ENCODE data around the gene GINS1. TPM values are rescaled to one million over a fixed set of nuclear protein-coding genes. Genes with fewer than 3 reads are reported as not detected.

Gene GINS1
- polyA plus RNA-seq (2013), result 14.3 and 14.7 TPM in 2 replicates

DNA sequence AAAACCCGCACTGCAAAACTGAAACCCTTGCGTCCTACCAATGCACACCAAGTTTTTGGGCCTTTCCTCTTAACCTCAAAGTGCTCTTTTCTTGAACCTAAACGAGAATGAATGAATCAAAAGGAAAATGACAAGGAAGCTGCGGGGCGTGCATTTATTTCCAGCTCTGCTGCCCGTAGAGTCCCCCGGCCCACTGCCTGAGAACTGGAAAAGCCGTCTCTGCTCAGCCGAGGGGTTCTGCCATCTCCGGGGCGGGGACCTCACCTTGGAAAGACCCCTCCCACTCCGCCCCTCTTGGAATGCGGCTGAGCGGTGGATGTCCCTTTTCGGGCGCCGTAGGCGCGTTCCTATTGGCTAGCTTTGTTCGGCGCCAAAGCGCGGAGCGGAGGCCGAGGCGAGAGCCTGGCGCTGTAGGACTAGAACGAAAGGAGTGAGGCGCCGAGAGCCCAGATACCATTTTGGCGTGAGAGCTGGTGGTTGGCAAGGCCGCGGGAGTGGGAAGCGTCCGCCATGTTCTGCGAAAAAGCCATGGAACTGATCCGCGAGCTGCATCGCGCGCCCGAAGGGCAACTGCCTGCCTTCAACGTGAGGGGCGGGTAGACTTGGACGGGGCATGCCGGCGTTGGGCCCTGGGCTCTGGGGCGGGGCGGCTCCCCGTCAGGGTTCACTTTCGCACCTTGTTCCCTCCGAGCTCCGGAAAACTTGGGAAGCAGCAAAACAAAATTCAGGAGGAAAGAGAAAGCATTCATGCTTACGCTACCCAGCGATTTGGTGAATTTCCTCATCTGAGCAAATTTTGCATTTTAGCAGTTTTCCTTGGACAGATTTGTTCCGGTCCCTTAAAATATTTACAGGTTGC, at the start of gene GINS1:
TSS of gene GINS1 (plus strand) at position 363 of the 859 bp plus-strand sequence. CDS start at position 511, 148 bp downstream.
- H4K91ac ChIP-seq (ENCODE audit: low read depth, low read length), result peak within 1 kb of the TSS; percentile 46
- peak within 1 kb of the TSS; percentile 86 for H2AFZ ChIP-seq (ENCODE audit: insufficient read depth, low read length, poor library complexity)
- peak within 1 kb of the TSS; percentile 24 for H2BK12ac ChIP-seq (ENCODE audit: low read length)
- peak within 1 kb of the TSS; percentile 71 for H3K18ac ChIP-seq (ENCODE audit: low read length)
- H3K4me1 ChIP-seq (ENCODE audit: control insufficient read depth in 1 of 2, insufficient read depth in 2 of 2, low read length in 2 of 2), result peaks cover 0 to 2% of the 10 kb centered on the region in 2 experiments
- H2AK5ac ChIP-seq (ENCODE audit: low read length), result no peak within 1 kb of the TSS
- H3K4me3 ChIP-seq (ENCODE audit: low read depth, low read length), result peak within 1 kb of the TSS; percentile 92
- peaks cover 7% of the 10 kb centered on the region for H3K79me2 ChIP-seq (ENCODE audit: control insufficient read depth, insufficient read depth, low read length, poor library complexity)
- peak within 1 kb of the TSS; percentile 86 for H3K4me2 ChIP-seq (ENCODE audit: low read length)
- peak within 1 kb of the TSS; percentile 91 for H4K8ac ChIP-seq (ENCODE audit: low read depth, low read length)
- peak within 1 kb of the TSS; percentile 94 for H4K12ac ChIP-seq (ENCODE audit: low read depth, low read length)
- peak within 1 kb of the TSS; percentile 53 for H3K4ac ChIP-seq (ENCODE audit: low read depth, low read length)
- H3K79me1 ChIP-seq (ENCODE audit: low read length), result peaks cover 6% of the 10 kb centered on the region
- DNase-seq, result peak; percentile 67 to 73
- H2BK5ac ChIP-seq (ENCODE audit: low read depth, low read length, poor library complexity), result peak within 1 kb of the TSS; percentile 23
- no peak within 1 kb of the TSS for H3K23ac ChIP-seq (ENCODE audit: low read length)
- peak within 1 kb of the TSS; percentile 36 for H3K14ac ChIP-seq (ENCODE audit: low read length)
- H3K9me3 ChIP-seq (ENCODE audit: insufficient read depth, low read depth, low read length), result peaks cover 6% of the 10 kb centered on the region
- H2BK120ac ChIP-seq (ENCODE audit: insufficient read depth, low read length, poor library complexity), result peak within 1 kb of the TSS; percentile 57
- no CpG with 5 or more reads among the region's 56 CpGs for WGBS (ENCODE audit: extremely low coverage, insufficient coverage, insufficient read length)
- peak within 1 kb of the TSS; percentile 73 for H3K27ac ChIP-seq (ENCODE audit: low read depth, low read length)
- H3K9ac ChIP-seq (ENCODE audit: low read length), result peak within 1 kb of the TSS; percentile 89
- H3K27me3 ChIP-seq (ENCODE audit: insufficient read depth, low read length), result no peaks in the 10 kb centered on the region
- peaks cover 3 to 4% of the 10 kb centered on the region in 2 experiments for H3K36me3 ChIP-seq (ENCODE audit: control insufficient read depth in 1 of 2, insufficient read depth in 2 of 2, low read length in 2 of 2)

DNA sequence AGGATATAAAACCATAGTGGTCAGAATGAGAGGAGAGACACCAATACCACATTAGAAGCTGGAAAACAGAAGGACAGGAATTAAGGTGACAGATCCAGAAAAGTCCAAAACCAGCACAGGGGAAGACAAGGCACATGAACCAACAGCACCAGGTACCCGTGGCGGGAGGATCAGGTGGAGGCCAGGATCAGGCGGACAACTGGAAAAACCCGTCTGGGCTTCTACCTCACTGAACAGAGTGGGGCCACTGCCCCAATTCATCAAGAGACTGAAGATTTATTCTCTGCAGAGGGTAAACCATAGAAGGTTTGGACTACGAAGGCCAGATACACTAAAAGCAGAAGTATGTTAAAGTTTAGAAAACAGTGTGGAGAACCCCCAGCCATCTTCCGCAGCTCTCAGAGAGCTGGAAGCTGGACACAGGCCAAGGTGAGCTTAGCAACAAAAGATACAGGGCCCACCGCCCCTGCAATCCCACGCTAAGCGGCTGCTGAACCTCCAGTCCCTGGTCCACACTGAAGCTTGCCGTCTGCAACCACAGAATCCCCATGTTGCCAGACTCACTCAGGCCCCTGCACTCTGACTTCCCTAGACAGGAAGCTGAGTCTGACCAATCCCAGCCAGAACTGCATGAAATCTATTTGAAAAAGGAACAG, 46.7 kb upstream of the GINS1 start:
- Histone ChIP-seq H2BK5ac (ENCODE audit: low read depth, low read length, poor library complexity) (peak overlapping the region; percentile 68), H2AK5ac (ENCODE audit: low read length) (peak overlapping the region; percentile 76), H3K36me3 (ENCODE audit: control insufficient read depth in 1 of 2, insufficient read depth in 2 of 2, low read length in 2 of 2) (peaks cover 2% of the 10 kb centered on the region in 2 experiments), H3K4me1 (ENCODE audit: control insufficient read depth in 1 of 2, insufficient read depth in 2 of 2, low read length in 2 of 2) (peaks cover 8 to 14% of the 10 kb centered on the region in 2 experiments), H3K14ac (ENCODE audit: low read length) (peak overlapping the region; percentile 94), H3K27me3 (ENCODE audit: insufficient read depth, low read length) (no peaks in the 10 kb centered on the region), H3K4me3 (ENCODE audit: low read depth, low read length) (no peak overlapping the region), H2BK12ac (ENCODE audit: low read length) (peak overlapping the region; percentile 33), H3K79me1 (ENCODE audit: low read length) (peaks cover 5% of the 10 kb centered on the region), H3K9me3 (ENCODE audit: insufficient read depth, low read depth, low read length) (peaks cover 2% of the 10 kb centered on the region), H3K23ac (ENCODE audit: low read length) (no peak overlapping the region), H4K91ac (ENCODE audit: low read depth, low read length) (peak overlapping the region; percentile 63), H4K8ac (ENCODE audit: low read depth, low read length) (peak overlapping the region; percentile 74), H3K27ac (ENCODE audit: low read depth, low read length) (peak overlapping the region; percentile 83), H3K4me2 (ENCODE audit: low read length) (peak overlapping the region; percentile 23), H3K4ac (ENCODE audit: low read depth, low read length) (peak overlapping the region; percentile 52), H3K18ac (ENCODE audit: low read length) (peak overlapping the region; percentile 94), H2AFZ (ENCODE audit: insufficient read depth, low read length, poor library complexity) (peak overlapping the region; percentile 75), H2BK120ac (ENCODE audit: insufficient read depth, low read length, poor library complexity) (peak overlapping the region; percentile 75), H3K9ac (ENCODE audit: low read length) (no peak overlapping the region), H4K12ac (ENCODE audit: low read depth, low read length) (no peak overlapping the region), H3K79me2 (ENCODE audit: control insufficient read depth, insufficient read depth, low read length, poor library complexity) (peaks cover 4% of the 10 kb centered on the region)
- peak in 1 of 2 donors; percentile 67 for DNase-seq
- WGBS (ENCODE audit: extremely low coverage, insufficient coverage, insufficient read length), result no CpG with 5 or more reads among the region's 10 CpGs

DNA sequence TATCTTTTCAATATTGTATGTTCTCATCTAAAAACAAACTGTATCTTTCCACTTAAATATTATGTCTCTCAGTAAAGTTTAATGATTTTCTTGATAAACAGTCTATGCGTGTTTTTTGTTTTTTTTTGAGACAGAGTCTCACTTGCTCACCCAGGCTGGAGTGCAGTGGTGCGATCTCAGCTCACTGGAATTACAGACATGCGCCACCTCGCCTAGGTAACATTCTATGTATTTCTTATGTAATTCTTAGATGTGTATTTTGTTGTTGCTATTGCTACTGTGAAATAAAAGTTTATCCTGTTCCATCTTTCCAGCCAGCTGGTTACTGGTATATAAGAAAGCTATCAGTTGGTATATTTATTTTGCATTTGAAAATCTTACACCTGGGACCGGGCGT, 46.2 kb upstream of the GINS1 start:
- peak overlapping the region; percentile 83 for H3K27ac ChIP-seq (ENCODE audit: low read depth, low read length)
- H4K12ac ChIP-seq (ENCODE audit: low read depth, low read length), result no peak overlapping the region
- no peak overlapping the region for H3K23ac ChIP-seq (ENCODE audit: low read length)
- H2BK120ac ChIP-seq (ENCODE audit: insufficient read depth, low read length, poor library complexity), result no peak overlapping the region
- H2AK5ac ChIP-seq (ENCODE audit: low read length), result no peak overlapping the region
- peaks cover 5% of the 10 kb centered on the region for H3K79me1 ChIP-seq (ENCODE audit: low read length)
- peaks cover 4% of the 10 kb centered on the region for H3K79me2 ChIP-seq (ENCODE audit: control insufficient read depth, insufficient read depth, low read length, poor library complexity)
- H3K27me3 ChIP-seq (ENCODE audit: insufficient read depth, low read length), result no peaks in the 10 kb centered on the region
- no peak overlapping the region for H3K14ac ChIP-seq (ENCODE audit: low read length)
- no CpG with 5 or more reads among the region's 6 CpGs for WGBS (ENCODE audit: extremely low coverage, insufficient coverage, insufficient read length)
- H2BK12ac ChIP-seq (ENCODE audit: low read length), result no peak overlapping the region
- H3K4me1 ChIP-seq (ENCODE audit: control insufficient read depth in 1 of 2, insufficient read depth in 2 of 2, low read length in 2 of 2), result peaks cover 8 to 14% of the 10 kb centered on the region in 2 experiments
- H3K18ac ChIP-seq (ENCODE audit: low read length), result no peak overlapping the region
- H3K4me2 ChIP-seq (ENCODE audit: low read length), result no peak overlapping the region
- peaks cover 2% of the 10 kb centered on the region for H3K9me3 ChIP-seq (ENCODE audit: insufficient read depth, low read depth, low read length)
- no peak overlapping the region for H2BK5ac ChIP-seq (ENCODE audit: low read depth, low read length, poor library complexity)
- no peak overlapping the region for H4K8ac ChIP-seq (ENCODE audit: low read depth, low read length)
- no peak overlapping the region for H3K4ac ChIP-seq (ENCODE audit: low read depth, low read length)
- H3K4me3 ChIP-seq (ENCODE audit: low read depth, low read length), result no peak overlapping the region
- peak; percentile 39 to 77 for DNase-seq
- no peak overlapping the region for H3K9ac ChIP-seq (ENCODE audit: low read length)
- peaks cover 2% of the 10 kb centered on the region in 2 experiments for H3K36me3 ChIP-seq (ENCODE audit: control insufficient read depth in 1 of 2, insufficient read depth in 2 of 2, low read length in 2 of 2)
- no peak overlapping the region for H4K91ac ChIP-seq (ENCODE audit: low read depth, low read length)
- no peak overlapping the region for H2AFZ ChIP-seq (ENCODE audit: insufficient read depth, low read length, poor library complexity)

DNA sequence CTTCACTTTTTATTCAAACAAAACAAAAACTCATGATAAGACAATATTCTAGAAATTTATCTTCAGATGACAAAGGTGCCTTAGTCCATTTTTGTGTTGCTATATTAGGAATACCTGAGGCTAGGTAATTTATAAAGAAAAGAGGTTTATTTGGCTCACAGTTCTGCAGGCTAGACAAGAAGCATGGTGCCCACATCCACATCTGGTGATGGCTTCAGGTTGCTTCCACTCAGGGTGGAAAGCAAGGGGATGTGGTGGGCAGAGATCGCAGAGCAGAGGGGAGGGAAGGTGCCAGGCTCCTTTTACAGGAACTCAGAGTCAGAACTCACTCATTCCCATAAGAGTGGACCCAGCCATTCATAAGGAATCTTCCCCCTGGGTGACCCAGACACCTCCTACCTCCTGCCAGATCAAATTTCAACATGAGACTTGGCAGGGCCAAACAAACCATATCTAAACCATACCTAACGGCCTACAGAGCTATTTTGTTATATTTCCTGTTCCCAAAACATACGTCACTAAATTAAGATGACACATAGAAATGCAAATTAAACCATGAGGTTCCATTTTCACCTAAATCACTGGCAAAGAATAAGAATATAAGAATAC, 43.2 kb upstream of the GINS1 start:
- no peak overlapping the region for H3K18ac ChIP-seq (ENCODE audit: low read length)
- H4K8ac ChIP-seq (ENCODE audit: low read depth, low read length), result no peak overlapping the region
- peaks cover 2% of the 10 kb centered on the region for H3K9me3 ChIP-seq (ENCODE audit: insufficient read depth, low read depth, low read length)
- no CpG with 5 or more reads among the region's 3 CpGs for WGBS (ENCODE audit: extremely low coverage, insufficient coverage, insufficient read length)
- no peak overlapping the region for H2AFZ ChIP-seq (ENCODE audit: insufficient read depth, low read length, poor library complexity)
- no peak overlapping the region for H4K91ac ChIP-seq (ENCODE audit: low read depth, low read length)
- H2BK12ac ChIP-seq (ENCODE audit: low read length), result no peak overlapping the region
- H3K23ac ChIP-seq (ENCODE audit: low read length), result no peak overlapping the region
- H4K12ac ChIP-seq (ENCODE audit: low read depth, low read length), result no peak overlapping the region
- H3K27ac ChIP-seq (ENCODE audit: low read depth, low read length), result no peak overlapping the region
- H3K4ac ChIP-seq (ENCODE audit: low read depth, low read length), result no peak overlapping the region
- H2BK5ac ChIP-seq (ENCODE audit: low read depth, low read length, poor library complexity), result no peak overlapping the region
- no peak overlapping the region for H2AK5ac ChIP-seq (ENCODE audit: low read length)
- no peak overlapping the region for H3K4me3 ChIP-seq (ENCODE audit: low read depth, low read length)
- H2BK120ac ChIP-seq (ENCODE audit: insufficient read depth, low read length, poor library complexity), result no peak overlapping the region
- H3K14ac ChIP-seq (ENCODE audit: low read length), result no peak overlapping the region
- H3K9ac ChIP-seq (ENCODE audit: low read length), result no peak overlapping the region
- H3K27me3 ChIP-seq (ENCODE audit: insufficient read depth, low read length), result no peaks in the 10 kb centered on the region
- H3K79me2 ChIP-seq (ENCODE audit: control insufficient read depth, insufficient read depth, low read length, poor library complexity), result peaks cover 4% of the 10 kb centered on the region
- H3K4me2 ChIP-seq (ENCODE audit: low read length), result no peak overlapping the region
- peaks cover 5% of the 10 kb centered on the region for H3K79me1 ChIP-seq (ENCODE audit: low read length)
- peaks cover 9 to 15% of the 10 kb centered on the region in 2 experiments for H3K4me1 ChIP-seq (ENCODE audit: control insufficient read depth in 1 of 2, insufficient read depth in 2 of 2, low read length in 2 of 2)
- peaks cover 2% of the 10 kb centered on the region in 2 experiments for H3K36me3 ChIP-seq (ENCODE audit: control insufficient read depth in 1 of 2, insufficient read depth in 2 of 2, low read length in 2 of 2)
- DNase-seq, result no peak
